ENCODE results near the gene AKAP13. TPM values are rescaled to one million over a fixed set of nuclear protein-coding genes. Genes with fewer than 3 reads are reported as not detected.

The AKAP13 gene
- total and polyA plus RNA-seq, 2 of the 8 experiments (the other 6 are each of a cell fraction or from before 2014, with no cell fraction given), result 14.0 to 46.2 TPM

DNA sequence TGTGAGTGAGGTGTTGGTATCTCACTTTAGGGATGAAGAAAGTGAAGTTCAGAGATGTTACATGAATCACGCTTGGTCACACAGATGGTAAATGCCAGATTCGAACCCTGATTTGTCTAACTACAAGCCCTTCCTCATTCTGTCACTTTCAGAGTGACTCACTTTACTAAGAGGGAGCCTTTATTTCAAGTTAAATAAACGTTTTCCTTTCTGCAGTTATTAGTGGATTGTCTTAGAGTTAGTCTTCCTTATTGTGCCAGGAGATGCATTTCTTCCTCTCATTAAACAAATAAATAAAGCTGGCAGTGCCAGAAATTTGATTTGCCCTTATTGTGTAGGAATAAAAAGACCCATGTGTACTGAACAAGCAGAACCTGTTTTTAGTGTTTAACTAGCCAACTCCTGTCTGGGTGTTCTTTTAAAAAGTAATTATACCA lies 162.5 kb downstream of the AKAP13 start:
- no peak overlapping the region for H2BK120ac ChIP-seq (replicated peaks; ENCODE audit: low read depth, low read length)
- H4K5ac ChIP-seq (ENCODE audit: insufficient read length, low read depth, low read length), result no peak overlapping the region
- H2AK5ac ChIP-seq (ENCODE audit: low read depth, low read length), result no peak overlapping the region
- H2BK20ac ChIP-seq (ENCODE audit: low read length), result no peak overlapping the region
- H3K9me3 ChIP-seq (ENCODE audit: insufficient read depth in 2 of 2, low read depth in 1 of 2, low read length in 1 of 2), result no peaks in the 10 kb centered on the region
- no peak overlapping the region for H3K18ac ChIP-seq (ENCODE audit: extremely low read depth, low read length)
- H2BK5ac ChIP-seq (ENCODE audit: low read depth, low read length), result no peak overlapping the region
- H3K56ac ChIP-seq (replicated peaks; ENCODE audit: insufficient read length, low read depth, low read length), result no peak overlapping the region
- H2BK12ac ChIP-seq (ENCODE audit: low read depth, low read length), result no peak overlapping the region
- CTCF ChIA-PET (ENCODE audit: partially characterized antibody), result interaction anchor here (0.6 to 1.7 kb wide), 9 partner anchors 8 to 115 kb away, joined by 3 to 5 read pairs (median 3); no protein-coding TSS in a partner anchor
- H3K79me2 ChIP-seq (ENCODE audit: control insufficient read depth in 1 of 2, insufficient read depth in 2 of 2, low read length in 2 of 2), result no peaks in the 10 kb centered on the region
- H4K91ac ChIP-seq (replicated peaks; ENCODE audit: insufficient read length, low read length), result no peak overlapping the region
- no peak for TF ChIP-seq ASH2L (IDR thresholded peaks at IDR 0.05; ENCODE audit: low read length)
- TF ChIP-seq SAP30 (IDR thresholded peaks at IDR 0.05; ENCODE audit: insufficient read depth, insufficient replicate concordance, low read length), result no peak
- no peak overlapping the region for H3K14ac ChIP-seq (ENCODE audit: insufficient read length)
- no peaks in the 10 kb centered on the region for H3K23me2 ChIP-seq (ENCODE audit: low read depth, low read length)
- no peaks in the 10 kb centered on the region for H3K79me1 ChIP-seq (ENCODE audit: low read depth, low read length)
- no peak overlapping the region for H3K9ac ChIP-seq (replicated peaks in 1 of 4; ENCODE audit: extremely low read depth in 1 of 4, low read depth in 3 of 4, low read length in 3 of 4)
- no peak overlapping the region for H3K27ac ChIP-seq (ENCODE audit: low read depth, low read length)
- no peak overlapping the region for H3K4me3 ChIP-seq (ENCODE audit: extremely low read depth in 1 of 4, insufficient read depth in 2 of 4, low read depth in 3 of 4, low read length in 4 of 4)
- H3K4ac ChIP-seq (replicated peaks; ENCODE audit: insufficient read length, low read depth, low read length), result no peak overlapping the region
- H4K8ac ChIP-seq (ENCODE audit: extremely low read depth, insufficient read depth, low read length), result no peak overlapping the region
- no peak overlapping the region for H3K23ac ChIP-seq (ENCODE audit: insufficient read length)
- H2AFZ ChIP-seq (ENCODE audit: low read length), result no peak overlapping the region
- no peak for FAIRE-seq
- POLR2A ChIA-PET (ENCODE audit: partially characterized antibody), result no interaction called here
- no peak for DNase-seq (ENCODE audit: low read depth in 1 of 2, low spot score in 2 of 2)
- peaks cover 0 to 4% (median 1%) of the 10 kb centered on the region in 4 experiments; a peak in 1 of 7 replicates for H3K4me1 ChIP-seq (replicated peaks in 1 of 4; ENCODE audit: control insufficient read depth in 3 of 4, insufficient read depth in 4 of 4, low read length in 3 of 4)
- no peak overlapping the region for H2BK15ac ChIP-seq (ENCODE audit: low read length)
- H3K36me3 ChIP-seq (ENCODE audit: control insufficient read depth in 2 of 4, insufficient read depth in 4 of 4, low read length in 3 of 4), result no peaks in the 10 kb centered on the region; a peak in 1 of 8 replicates
- H4K20me1 ChIP-seq (replicated peaks in 1 of 2; ENCODE audit: control insufficient read depth in 1 of 2, insufficient read depth in 2 of 2, low read length in 2 of 2), result peaks cover 0 to 3% of the 10 kb centered on the region in 2 experiments
- no peaks in the 10 kb centered on the region for H3K27me3 ChIP-seq (replicated peaks in 1 of 4; ENCODE audit: control insufficient read depth in 3 of 4, extremely low read depth in 1 of 4, insufficient read depth in 3 of 4, low read length in 3 of 4)
- 78% methylated on average over 3 of the region's 3 CpGs; no CpG with 5 or more reads in 1 of the 2 experiments for WGBS, 2 experiments (ENCODE audit: extremely low coverage in 1 of 2, insufficient coverage in 1 of 2, insufficient read length in 1 of 2, insufficient replicate concordance in 2 of 2, low coverage in 1 of 2, low lambda C conversion rate in 2 of 2, missing lambda C conversion rate in 1 of 2)
- no peak overlapping the region for H3K4me2 ChIP-seq (ENCODE audit: insufficient read depth in 1 of 2, low read depth in 2 of 2, low read length in 2 of 2)

Data from H1 (cell line).